ENCODE data around the gene ZNF467.

Gene ZNF467

DNA sequence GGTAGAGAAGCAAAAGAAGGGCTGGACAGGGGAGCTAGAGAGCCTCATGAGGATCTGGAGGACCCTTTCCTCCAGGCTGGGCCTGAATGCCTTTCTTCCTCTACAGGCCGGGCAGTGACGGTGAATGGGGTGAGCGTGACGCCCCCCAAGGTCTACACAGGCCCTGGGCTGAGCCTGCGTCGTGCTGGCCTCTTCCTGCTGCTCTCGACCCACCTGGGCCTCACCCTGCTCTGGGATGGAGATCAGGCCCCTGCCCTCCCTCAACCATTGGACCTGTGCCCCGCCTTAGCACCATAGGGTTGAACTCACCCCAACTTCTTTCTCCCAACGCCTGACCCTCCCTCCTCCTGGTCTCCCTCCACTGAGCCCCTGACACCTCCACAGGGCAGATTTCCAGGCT is 12.6 kb upstream of the ZNF467 start:
- no peak overlapping the region for H3K4me3 ChIP-seq (replicated peaks; ENCODE audit: insufficient read depth, low read length)
- no peak for DNase-seq (ENCODE audit: low read depth in 1 of 2, low spot score in 1 of 2)
- TF ChIP-seq SPI1 (IDR thresholded peaks at IDR 0.05; ENCODE audit: borderline replicate concordance, low read depth), result no peak
- TF ChIP-seq POLR2AphosphoS5 (IDR thresholded peaks at IDR 0.05; ENCODE audit: low read depth), result no peak
- TF ChIP-seq, protein P1, sequence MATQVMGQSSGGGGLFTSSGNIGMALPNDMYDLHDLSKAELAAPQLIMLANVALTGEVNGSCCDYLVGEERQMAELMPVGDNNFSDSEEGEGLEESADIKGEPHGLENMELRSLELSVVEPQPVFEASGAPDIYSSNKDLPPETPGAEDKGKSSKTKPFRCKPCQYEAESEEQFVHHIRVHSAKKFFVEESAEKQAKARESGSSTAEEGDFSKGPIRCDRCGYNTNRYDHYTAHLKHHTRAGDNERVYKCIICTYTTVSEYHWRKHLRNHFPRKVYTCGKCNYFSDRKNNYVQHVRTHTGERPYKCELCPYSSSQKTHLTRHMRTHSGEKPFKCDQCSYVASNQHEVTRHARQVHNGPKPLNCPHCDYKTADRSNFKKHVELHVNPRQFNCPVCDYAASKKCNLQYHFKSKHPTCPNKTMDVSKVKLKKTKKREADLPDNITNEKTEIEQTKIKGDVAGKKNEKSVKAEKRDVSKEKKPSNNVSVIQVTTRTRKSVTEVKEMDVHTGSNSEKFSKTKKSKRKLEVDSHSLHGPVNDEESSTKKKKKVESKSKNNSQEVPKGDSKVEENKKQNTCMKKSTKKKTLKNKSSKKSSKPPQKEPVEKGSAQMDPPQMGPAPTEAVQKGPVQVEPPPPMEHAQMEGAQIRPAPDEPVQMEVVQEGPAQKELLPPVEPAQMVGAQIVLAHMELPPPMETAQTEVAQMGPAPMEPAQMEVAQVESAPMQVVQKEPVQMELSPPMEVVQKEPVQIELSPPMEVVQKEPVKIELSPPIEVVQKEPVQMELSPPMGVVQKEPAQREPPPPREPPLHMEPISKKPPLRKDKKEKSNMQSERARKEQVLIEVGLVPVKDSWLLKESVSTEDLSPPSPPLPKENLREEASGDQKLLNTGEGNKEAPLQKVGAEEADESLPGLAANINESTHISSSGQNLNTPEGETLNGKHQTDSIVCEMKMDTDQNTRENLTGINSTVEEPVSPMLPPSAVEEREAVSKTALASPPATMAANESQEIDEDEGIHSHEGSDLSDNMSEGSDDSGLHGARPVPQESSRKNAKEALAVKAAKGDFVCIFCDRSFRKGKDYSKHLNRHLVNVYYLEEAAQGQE (IDR thresholded peaks at IDR 0.05; ENCODE audit: insufficient replicate concordance, low read depth), result no peak
- TF ChIP-seq, protein P2, sequence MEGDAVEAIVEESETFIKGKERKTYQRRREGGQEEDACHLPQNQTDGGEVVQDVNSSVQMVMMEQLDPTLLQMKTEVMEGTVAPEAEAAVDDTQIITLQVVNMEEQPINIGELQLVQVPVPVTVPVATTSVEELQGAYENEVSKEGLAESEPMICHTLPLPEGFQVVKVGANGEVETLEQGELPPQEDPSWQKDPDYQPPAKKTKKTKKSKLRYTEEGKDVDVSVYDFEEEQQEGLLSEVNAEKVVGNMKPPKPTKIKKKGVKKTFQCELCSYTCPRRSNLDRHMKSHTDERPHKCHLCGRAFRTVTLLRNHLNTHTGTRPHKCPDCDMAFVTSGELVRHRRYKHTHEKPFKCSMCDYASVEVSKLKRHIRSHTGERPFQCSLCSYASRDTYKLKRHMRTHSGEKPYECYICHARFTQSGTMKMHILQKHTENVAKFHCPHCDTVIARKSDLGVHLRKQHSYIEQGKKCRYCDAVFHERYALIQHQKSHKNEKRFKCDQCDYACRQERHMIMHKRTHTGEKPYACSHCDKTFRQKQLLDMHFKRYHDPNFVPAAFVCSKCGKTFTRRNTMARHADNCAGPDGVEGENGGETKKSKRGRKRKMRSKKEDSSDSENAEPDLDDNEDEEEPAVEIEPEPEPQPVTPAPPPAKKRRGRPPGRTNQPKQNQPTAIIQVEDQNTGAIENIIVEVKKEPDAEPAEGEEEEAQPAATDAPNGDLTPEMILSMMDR (IDR thresholded peaks at IDR 0.05; ENCODE audit: insufficient read depth, low read length), result no peak
- TF ChIP-seq GABPA (IDR thresholded peaks at IDR 0.05; ENCODE audit: low read depth), result no peak
- H3K27me3 ChIP-seq (ENCODE audit: insufficient read depth, poor library complexity, severe bottlenecking), result peaks cover 12% of the 10 kb centered on the region
- no peak overlapping the region for H3K27ac ChIP-seq (replicated peaks)

GRCh38 chr7:149785402-149785801 is 12.0 kb upstream of the ZNF467 start:
- no peak overlapping the region for H3K4me3 ChIP-seq (replicated peaks; ENCODE audit: insufficient read depth, low read length)
- H3K27ac ChIP-seq (replicated peaks), result no peak overlapping the region
- peaks cover 8% of the 10 kb centered on the region for H3K27me3 ChIP-seq (ENCODE audit: insufficient read depth, poor library complexity, severe bottlenecking)
- DNase-seq (ENCODE audit: low read depth in 1 of 2, low spot score in 1 of 2), result no peak
- TF ChIP-seq SPI1 (IDR thresholded peaks at IDR 0.05; ENCODE audit: borderline replicate concordance, low read depth), result no peak
- TF ChIP-seq, protein P2 (IDR thresholded peaks at IDR 0.05; ENCODE audit: insufficient read depth, low read length), result no peak
- TF ChIP-seq GABPA (IDR thresholded peaks at IDR 0.05; ENCODE audit: low read depth), result no peak
- no peak for TF ChIP-seq POLR2AphosphoS5 (IDR thresholded peaks at IDR 0.05; ENCODE audit: low read depth)
- TF ChIP-seq, protein P1 (IDR thresholded peaks at IDR 0.05; ENCODE audit: insufficient replicate concordance, low read depth), result no peak

DNA sequence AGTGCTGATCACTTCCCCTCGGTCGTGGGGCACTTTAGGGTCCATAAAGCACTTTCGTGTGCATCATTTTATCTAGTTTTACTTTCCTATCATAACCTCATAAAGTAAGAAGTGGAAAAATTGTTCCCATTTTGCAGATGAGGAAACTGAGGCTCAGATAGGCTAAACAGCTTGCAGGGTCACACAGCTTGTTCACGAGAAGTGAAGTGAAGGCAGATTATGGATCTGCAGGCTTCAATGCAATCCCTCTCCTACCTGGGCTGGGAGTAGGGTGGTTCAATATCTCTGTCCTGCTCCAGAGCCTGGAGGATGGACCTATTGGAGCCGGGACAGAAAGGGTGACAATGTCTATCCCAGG is 10.8 kb upstream of the ZNF467 start:
- no peak overlapping the region for H3K4me3 ChIP-seq (replicated peaks; ENCODE audit: insufficient read depth, low read length)
- no peaks in the 10 kb centered on the region for H3K27me3 ChIP-seq (ENCODE audit: insufficient read depth, poor library complexity, severe bottlenecking)
- no peak overlapping the region for H3K27ac ChIP-seq (replicated peaks)
- DNase-seq (ENCODE audit: low read depth in 1 of 2, low spot score in 1 of 2), result no peak
- TF ChIP-seq, protein P2 (IDR thresholded peaks at IDR 0.05; ENCODE audit: insufficient read depth, low read length), result no peak
- TF ChIP-seq, protein P1 (IDR thresholded peaks at IDR 0.05; ENCODE audit: insufficient replicate concordance, low read depth), result no peak
- no peak for TF ChIP-seq POLR2AphosphoS5 (IDR thresholded peaks at IDR 0.05; ENCODE audit: low read depth)
- TF ChIP-seq GABPA (IDR thresholded peaks at IDR 0.05; ENCODE audit: low read depth), result no peak
- TF ChIP-seq SPI1 (IDR thresholded peaks at IDR 0.05; ENCODE audit: borderline replicate concordance, low read depth), result no peak
